GM12878 (cell line): ENCODE results near the gene S100A6. TPM values are rescaled to one million over a fixed set of nuclear protein-coding genes. Genes with fewer than 3 reads are reported as not detected.

Experiments used
- ATF2 ChIP-seq: IDR thresholded peaks from 2 replicates; pipeline ENCODE4 v1.6.1; 2012; ENCODE audit warnings: low read length, inconsistent platforms
- BACH1 ChIP-seq: fragments of 450-650 bp; IDR thresholded peaks from 2 replicates; pipeline ENCODE4 v1.6.1; 2017; ENCODE audit warnings: mild to moderate bottlenecking, borderline replicate concordance
- BHLHE40 ChIP-seq, 2 experiments: fragments of 450-650 bp in 1 of 2; IDR thresholded peaks; 2 replicates each; pipeline ENCODE4 v1.6.1; 2011 to 2017; ENCODE audit warnings: low read depth in 2 of 2, borderline replicate concordance in 1 of 2, improper control_type of control experiment in 1 of 2, low read length in 1 of 2, mild to moderate bottlenecking in 1 of 2
- CEBPZ ChIP-seq: fragments of 150-350 bp; IDR thresholded peaks from 2 replicates; pipeline ENCODE4 v1.6.1; 2016; ENCODE audit warnings: low read depth, low read length
- CHD4 ChIP-seq: fragments of 200-600 bp; sonication (generic); IDR thresholded peaks from 2 replicates; pipeline ENCODE4 v1.6.1; 2016; ENCODE audit warnings: mild to moderate bottlenecking
- DPF2 ChIP-seq: fragments of 450-650 bp; IDR thresholded peaks from 2 replicates; pipeline ENCODE4 v1.6.1; 2017; ENCODE audit warnings: mild to moderate bottlenecking
- GATAD2B ChIP-seq: fragments of 450-650 bp; conservative IDR thresholded peaks from 2 replicates; pipeline ENCODE4 v1.6.1; 2017; ENCODE audit warnings: low read depth, mild to moderate bottlenecking, moderate library complexity
- HDAC6 ChIP-seq: fragments of 200-600 bp; sonication (generic); IDR thresholded peaks from one replicate; pipeline ENCODE4 v1.8.0; 2017; ENCODE audit warnings: antibody characterized with exemption; ENCODE audit not compliant: unreplicated experiment
- HDGF ChIP-seq: fragments of 450-650 bp; IDR thresholded peaks from 2 replicates; pipeline ENCODE4 v1.6.1; 2016; ENCODE audit warnings: antibody characterized with exemption
- IKZF2 ChIP-seq, 2 experiments: fragments of 450-650 bp; IDR thresholded peaks; 2 replicates each; pipeline ENCODE4 v1.6.1; 2017; ENCODE audit warnings: mild to moderate bottlenecking in 2 of 2, moderate library complexity in 2 of 2
- KAT2A ChIP-seq: conservative IDR thresholded peaks from 2 replicates; pipeline ENCODE4 v1.6.1; 2011; ENCODE audit warnings: low read depth, low read length; ENCODE audit not compliant: control insufficient read depth
- KLF5 ChIP-seq: fragments of 450-650 bp; IDR thresholded peaks from 2 replicates; pipeline ENCODE4 v1.6.1; 2014; ENCODE audit warnings: mild to moderate bottlenecking; ENCODE audit not compliant: partially characterized antibody
- MEF2A ChIP-seq: IDR thresholded peaks from 2 replicates; pipeline ENCODE4 v1.6.1; 2011; ENCODE audit warnings: low read depth, mild to moderate bottlenecking, low read length, moderate library complexity; ENCODE audit not compliant: insufficient read depth
- NBN ChIP-seq: fragments of 450-650 bp; IDR thresholded peaks from 2 replicates; pipeline ENCODE4 v1.6.1; 2016
- NFXL1 ChIP-seq: fragments of 450-650 bp; IDR thresholded peaks from 2 replicates; pipeline ENCODE4 v1.6.1; 2017; ENCODE audit warnings: antibody characterized with exemption, mild to moderate bottlenecking, borderline replicate concordance
- SUZ12 ChIP-seq: fragments of 200-600 bp; sonication (generic); IDR thresholded peaks from one replicate; pipeline ENCODE4 v1.6.1; 2018; ENCODE audit warnings: antibody characterized with exemption, mild to moderate bottlenecking; ENCODE audit not compliant: unreplicated experiment
- TCF7 ChIP-seq: IDR thresholded peaks from 2 replicates; pipeline ENCODE4 v1.6.1; 2014; ENCODE audit warnings: antibody characterized with exemption, borderline replicate concordance
- WRNIP1 ChIP-seq: IDR thresholded peaks from 2 replicates; pipeline ENCODE4 v1.6.1; 2011; ENCODE audit warnings: low read depth, low read length, improper control_type of control experiment, borderline replicate concordance
- YBX1 ChIP-seq: fragments of 450-650 bp; IDR thresholded peaks from 2 replicates; pipeline ENCODE4 v1.6.1; 2016; ENCODE audit warnings: antibody characterized with exemption
- ZNF217 ChIP-seq: fragments of 450-650 bp; IDR thresholded peaks from 2 replicates; pipeline ENCODE4 v1.6.1; 2017; ENCODE audit warnings: antibody characterized with exemption, mild to moderate bottlenecking
- polyA plus RNA-seq, 11 experiments: library from polyadenylated mRNA; depleted of rRNA in 4 of 11; unstranded in 6 of 11; stranded (reverse) in 5 of 11; fragments of >200 nt; fragmentation: Nextera tagmentation in 4 of 11; fragmentation: Illumina TruSeq in 1 of 11; extraction: Ambion mirVana in 4 of 11; extraction: Trizol in 1 of 11; gene quantifications; 1 replicate in 1 of 11; 2 replicates in 10 of 11; pipeline versions ENCODE4 v1.2.1 to v1.2.3, GENCODE V29; 2011 to 2016; ENCODE audit warnings: inconsistent platforms in 2 of 11, missing spikeins in 2 of 11, low read depth in 1 of 11
- total RNA-seq, 4 experiments: library from RNA; depleted of rRNA in 3 of 4; stranded (reverse); fragments of >200 nt in 3 of 4; fragmentation: Illumina TruSeq in 1 of 4; extraction: Trizol in 1 of 4; gene quantifications; 2 replicates each; pipeline versions ENCODE4 v1.2.1 to v1.2.3, GENCODE V29; 2013 to 2021
- TF ChIP-seq, protein P1 (sequence below): fragments of 450-650 bp; IDR thresholded peaks from 2 replicates; pipeline ENCODE4 v1.6.1; 2017; ENCODE audit warnings: mild to moderate bottlenecking, low read depth, inconsistent platforms; ENCODE audit not compliant: poor library complexity, severe bottlenecking
- TF ChIP-seq, protein P2 (sequence below): fragments of 450-650 bp; IDR thresholded peaks from 2 replicates; pipeline ENCODE4 v1.6.1; 2017; ENCODE audit warnings: mild to moderate bottlenecking

The S100A6 gene
- total and polyA plus RNA-seq, 10 of the 15 experiments (the other 5 are each of a cell fraction or from before 2014, with no cell fraction given) = 7.2 to 121 (median 45.7) TPM

- peak in 1 of 2 experiments; percentile 47; a peak in 1 of 4 replicates for TF ChIP-seq BHLHE40 (IDR thresholded peaks at IDR 0.05; ENCODE audit: borderline replicate concordance in 1 of 2, low read depth in 2 of 2, low read length in 1 of 2)
- no peak for TF ChIP-seq ZNF217
- TF ChIP-seq TCF7 = no peak
- TF ChIP-seq HDGF = no peak
- no peak; the same call in 1 of the 2 replicates for TF ChIP-seq BACH1
- TF ChIP-seq IKZF2 (IDR thresholded peaks at IDR 0.05) = 0 out of 4 replicates have a peak, but pooled peaks have one; percentile 13
- no peak for TF ChIP-seq ATF2
- no peak for TF ChIP-seq HDAC6
- peak; percentile 62 for TF ChIP-seq GATAD2B
- TF ChIP-seq CEBPZ = no peak
- TF ChIP-seq WRNIP1 = no peak
- TF ChIP-seq, protein P1, sequence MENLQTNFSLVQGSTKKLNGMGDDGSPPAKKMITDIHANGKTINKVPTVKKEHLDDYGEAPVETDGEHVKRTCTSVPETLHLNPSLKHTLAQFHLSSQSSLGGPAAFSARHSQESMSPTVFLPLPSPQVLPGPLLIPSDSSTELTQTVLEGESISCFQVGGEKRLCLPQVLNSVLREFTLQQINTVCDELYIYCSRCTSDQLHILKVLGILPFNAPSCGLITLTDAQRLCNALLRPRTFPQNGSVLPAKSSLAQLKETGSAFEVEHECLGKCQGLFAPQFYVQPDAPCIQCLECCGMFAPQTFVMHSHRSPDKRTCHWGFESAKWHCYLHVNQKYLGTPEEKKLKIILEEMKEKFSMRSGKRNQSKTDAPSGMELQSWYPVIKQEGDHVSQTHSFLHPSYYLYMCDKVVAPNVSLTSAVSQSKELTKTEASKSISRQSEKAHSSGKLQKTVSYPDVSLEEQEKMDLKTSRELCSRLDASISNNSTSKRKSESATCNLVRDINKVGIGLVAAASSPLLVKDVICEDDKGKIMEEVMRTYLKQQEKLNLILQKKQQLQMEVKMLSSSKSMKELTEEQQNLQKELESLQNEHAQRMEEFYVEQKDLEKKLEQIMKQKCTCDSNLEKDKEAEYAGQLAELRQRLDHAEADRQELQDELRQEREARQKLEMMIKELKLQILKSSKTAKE = no peak
- TF ChIP-seq YBX1 = no peak
- no peak for TF ChIP-seq KAT2A
- TF ChIP-seq DPF2 = no peak
- TF ChIP-seq SUZ12 = no peak
- TF ChIP-seq, protein P2, sequence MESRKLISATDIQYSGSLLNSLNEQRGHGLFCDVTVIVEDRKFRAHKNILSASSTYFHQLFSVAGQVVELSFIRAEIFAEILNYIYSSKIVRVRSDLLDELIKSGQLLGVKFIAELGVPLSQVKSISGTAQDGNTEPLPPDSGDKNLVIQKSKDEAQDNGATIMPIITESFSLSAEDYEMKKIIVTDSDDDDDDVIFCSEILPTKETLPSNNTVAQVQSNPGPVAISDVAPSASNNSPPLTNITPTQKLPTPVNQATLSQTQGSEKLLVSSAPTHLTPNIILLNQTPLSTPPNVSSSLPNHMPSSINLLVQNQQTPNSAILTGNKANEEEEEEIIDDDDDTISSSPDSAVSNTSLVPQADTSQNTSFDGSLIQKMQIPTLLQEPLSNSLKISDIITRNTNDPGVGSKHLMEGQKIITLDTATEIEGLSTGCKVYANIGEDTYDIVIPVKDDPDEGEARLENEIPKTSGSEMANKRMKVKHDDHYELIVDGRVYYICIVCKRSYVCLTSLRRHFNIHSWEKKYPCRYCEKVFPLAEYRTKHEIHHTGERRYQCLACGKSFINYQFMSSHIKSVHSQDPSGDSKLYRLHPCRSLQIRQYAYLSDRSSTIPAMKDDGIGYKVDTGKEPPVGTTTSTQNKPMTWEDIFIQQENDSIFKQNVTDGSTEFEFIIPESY = no peak
- no peak for TF ChIP-seq MEF2A
- no peak for TF ChIP-seq NFXL1
- no peak for TF ChIP-seq CHD4
- TF ChIP-seq KLF5 = peak; percentile 56
- TF ChIP-seq NBN = 0 out of 2 replicates have a peak, but pooled peaks have one; percentile 19
Measured at GRCh38 chr1:153545067-153546055, 9.6 kb upstream of the S100A6 start, which contains the start of gene S100A4 (continued).
